ENCODE data around the gene PLEKHG4.

The PLEKHG4 gene

DNA sequence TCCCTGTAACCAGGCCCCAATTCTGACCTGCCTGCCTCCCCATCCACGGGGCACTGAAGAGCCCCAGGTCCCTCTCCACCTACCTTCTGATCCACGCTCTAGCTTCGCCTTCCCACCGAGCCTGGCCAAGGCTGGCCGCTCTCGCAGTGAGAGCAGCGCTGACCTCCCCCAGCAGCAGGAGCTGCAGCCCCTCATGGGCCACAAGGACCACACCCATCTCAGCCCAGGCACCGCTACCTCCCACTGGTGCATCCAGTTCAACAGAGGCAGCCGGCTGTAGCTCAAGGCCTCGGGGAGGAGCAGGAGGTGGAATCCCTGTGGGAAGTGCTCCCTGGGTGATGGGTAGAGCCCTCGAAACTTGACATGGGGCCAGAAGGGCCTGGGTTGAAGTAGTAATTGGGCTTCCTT, 8.4 kb upstream of the PLEKHG4 start:
- Mint-ChIP-seq H3K36me3 (peaks cover 25% of the 10 kb centered on the region), H3K27ac (no peak overlapping the region), H3K4me3 (no peak overlapping the region), H3K9me3 (no peaks in the 10 kb centered on the region), H3K4me1 (no peaks in the 10 kb centered on the region)
- DNase-seq (ENCODE audit: low spot score in 2 of 2) = no peak
- no peak for ATAC-seq

DNA sequence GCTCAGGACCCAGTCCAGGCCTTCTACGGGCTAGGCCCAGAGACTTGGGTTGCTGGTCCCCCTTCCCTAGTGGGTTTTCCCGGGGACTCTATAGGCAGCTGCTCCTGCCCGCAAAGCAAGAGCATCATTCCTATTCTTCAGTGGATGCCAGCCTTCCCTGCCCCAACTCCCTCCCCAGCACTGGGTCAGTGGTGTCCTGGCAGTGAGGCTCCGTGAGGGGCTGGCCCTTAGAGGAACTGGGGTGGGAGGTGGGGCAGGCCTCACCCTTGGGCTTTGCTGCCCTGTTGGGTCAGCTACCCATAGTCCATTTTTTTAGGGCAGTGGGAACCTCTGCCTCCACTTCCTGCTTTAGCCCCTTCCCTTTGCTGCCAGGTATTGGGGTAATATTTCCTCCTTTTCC, 7.9 kb upstream of the PLEKHG4 start:
- no peak for DNase-seq (ENCODE audit: low spot score in 2 of 2)
- Mint-ChIP-seq H3K27ac (peak overlapping the region; percentile 37), H3K36me3 (peaks cover 31% of the 10 kb centered on the region), H3K4me1 (peaks cover 4% of the 10 kb centered on the region), H3K4me3 (no peak overlapping the region), H3K9me3 (no peaks in the 10 kb centered on the region)
- ATAC-seq = peak; percentile 16

DNA sequence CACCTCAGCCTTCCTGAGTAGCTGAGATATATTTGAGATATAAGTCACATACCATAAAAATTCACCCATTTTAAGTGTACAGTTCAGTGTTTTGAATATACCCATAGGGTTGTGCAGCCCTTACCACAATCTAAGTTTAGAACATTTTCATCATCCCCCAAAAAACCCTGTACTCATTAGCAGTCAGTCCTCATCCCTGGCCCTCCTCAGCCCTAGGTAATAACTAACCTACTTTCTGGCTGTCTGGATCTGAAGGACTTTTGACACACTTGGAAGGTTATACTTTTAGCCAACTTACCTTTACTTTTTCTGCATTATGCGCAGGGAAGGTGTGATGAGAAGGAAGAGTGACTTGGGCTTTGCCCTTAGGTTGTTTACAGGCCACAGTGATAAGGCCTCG, 4.0 kb upstream of the PLEKHG4 start:
- Mint-ChIP-seq H3K4me1 (peaks cover 19% of the 10 kb centered on the region), H3K27ac (no peak overlapping the region), H3K4me3 (no peak overlapping the region), H3K9me3 (no peaks in the 10 kb centered on the region), H3K36me3 (peaks cover 44% of the 10 kb centered on the region)
- no peak for DNase-seq (ENCODE audit: low spot score in 2 of 2)
- no peak for ATAC-seq

DNA sequence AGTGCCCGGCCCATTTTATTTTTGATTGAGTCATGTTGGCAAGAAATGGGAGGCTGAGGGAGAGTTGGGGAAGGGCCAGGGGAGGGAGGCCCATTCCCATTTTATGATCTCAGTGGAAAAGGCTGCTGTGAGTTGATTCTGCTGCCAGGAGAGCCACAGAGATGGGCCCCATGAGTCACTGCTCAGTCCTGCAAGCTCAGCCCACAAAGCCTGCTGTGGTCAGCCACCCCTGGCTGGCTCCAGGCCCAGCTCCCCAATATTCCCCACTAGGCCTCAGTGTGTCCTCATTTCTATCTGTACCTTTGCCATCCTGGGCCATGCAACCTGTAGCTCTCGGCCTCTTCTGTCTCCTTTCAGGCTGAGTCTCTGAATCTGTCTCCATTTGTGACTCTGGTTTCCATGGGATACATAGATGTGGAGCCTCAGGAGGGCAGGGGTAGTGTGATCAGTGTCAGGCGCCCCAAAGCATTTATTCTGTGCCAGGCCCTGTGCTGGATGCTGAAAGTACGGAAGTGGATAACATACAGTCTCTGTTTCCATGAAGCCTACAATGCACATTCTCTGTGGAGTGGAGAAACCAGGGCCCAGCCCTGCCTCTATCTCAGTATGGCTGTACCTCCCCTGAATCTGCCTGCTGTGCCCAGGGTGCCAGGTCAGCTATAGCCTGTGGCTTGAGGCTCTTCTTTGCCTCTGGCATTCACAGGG, 1.9 kb upstream of the PLEKHG4 start:
- Mint-ChIP-seq H3K4me3 (peak overlapping the region; percentile 83), H3K9me3 (no peaks in the 10 kb centered on the region), H3K36me3 (peaks cover 37% of the 10 kb centered on the region), H3K27ac (peak overlapping the region; percentile 91), H3K4me1 (peaks cover 19% of the 10 kb centered on the region)
- DNase-seq (ENCODE audit: low spot score in 2 of 2) (no peak), ATAC-seq (peak; percentile 15)

DNA sequence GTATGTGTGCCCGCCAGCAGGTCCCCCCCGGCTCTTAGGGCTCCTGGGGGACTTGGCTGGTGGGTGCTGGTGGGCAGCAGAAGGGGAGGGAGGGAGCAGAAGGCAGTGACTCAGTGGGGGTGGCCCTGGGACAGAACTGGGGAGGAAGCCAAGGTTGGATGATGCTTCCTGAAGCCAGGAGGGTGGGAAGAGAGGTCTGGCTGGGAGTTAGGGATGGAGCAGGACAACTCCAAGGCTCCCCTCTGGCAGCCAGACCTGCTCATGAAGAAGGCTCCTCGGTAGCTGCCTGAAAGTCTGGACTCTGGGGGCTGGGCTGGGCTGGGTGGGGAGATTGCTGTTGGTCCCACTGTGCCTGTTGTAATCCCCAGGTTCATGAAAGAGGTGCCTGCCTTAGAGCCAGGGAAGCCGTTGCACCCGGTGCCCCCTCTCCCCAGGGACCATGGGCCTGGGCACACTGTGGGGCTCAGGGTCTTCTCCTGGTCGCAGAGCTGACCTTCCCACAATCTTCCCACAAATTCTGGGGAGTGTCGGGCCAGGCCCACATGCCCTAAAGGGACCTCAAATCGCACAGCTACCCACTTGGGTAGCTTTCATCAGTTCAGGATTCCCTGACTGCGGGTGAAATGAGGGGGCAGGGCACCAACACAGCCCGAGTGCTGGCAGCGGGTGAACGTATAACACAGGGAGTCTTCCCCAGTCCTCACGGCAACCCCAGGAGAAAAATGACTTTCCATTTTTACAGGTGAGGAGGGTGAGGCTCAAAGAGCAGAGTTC, 1.1 kb upstream of the PLEKHG4 start:
- Mint-ChIP-seq H3K36me3 (peaks cover 35% of the 10 kb centered on the region), H3K9me3 (no peaks in the 10 kb centered on the region), H3K4me1 (peaks cover 19% of the 10 kb centered on the region), H3K4me3 (peak overlapping the region; percentile 83), H3K27ac (peak overlapping the region; percentile 91)
- ATAC-seq (no peak), DNase-seq (ENCODE audit: low spot score in 2 of 2) (no peak)

DNA sequence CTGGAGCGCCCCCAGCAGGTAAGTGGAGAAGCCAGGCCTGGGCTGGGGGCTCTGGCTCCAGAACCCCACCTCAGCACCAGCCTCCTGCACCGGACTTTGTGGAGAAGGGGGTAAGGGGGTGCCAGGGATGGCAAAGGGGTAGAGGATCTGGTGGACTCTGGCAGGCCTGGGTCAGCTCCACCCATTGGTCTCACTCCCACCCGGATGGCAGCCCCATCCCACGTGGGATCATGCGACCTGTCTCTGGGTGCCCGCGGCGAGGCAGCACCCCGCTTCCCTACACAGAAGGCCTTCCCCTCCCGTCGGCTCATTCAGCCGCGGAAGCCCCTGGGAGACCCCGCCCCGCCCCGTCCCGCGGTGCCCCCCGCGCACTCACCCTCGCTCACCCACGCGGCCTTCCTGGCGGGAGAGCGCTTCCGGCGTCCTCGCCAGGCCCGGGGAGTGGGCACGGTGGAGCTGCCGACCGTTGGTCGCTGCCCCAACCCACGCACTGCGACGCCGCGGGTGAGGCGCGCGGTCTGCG, 498 bp upstream of the PLEKHG4 start:
- peaks cover 19% of the 10 kb centered on the region for H3K4me1 Mint-ChIP-seq
- H3K27ac Mint-ChIP-seq = peak overlapping the region; percentile 91
- peak overlapping the region; percentile 83 for H3K4me3 Mint-ChIP-seq
- DNase-seq (ENCODE audit: low spot score in 2 of 2) (peak in 1 of 2 donors; percentile 87), ATAC-seq (peak; percentile 71)
- H3K9me3 Mint-ChIP-seq = no peaks in the 10 kb centered on the region
- peaks cover 28% of the 10 kb centered on the region for H3K36me3 Mint-ChIP-seq

DNA sequence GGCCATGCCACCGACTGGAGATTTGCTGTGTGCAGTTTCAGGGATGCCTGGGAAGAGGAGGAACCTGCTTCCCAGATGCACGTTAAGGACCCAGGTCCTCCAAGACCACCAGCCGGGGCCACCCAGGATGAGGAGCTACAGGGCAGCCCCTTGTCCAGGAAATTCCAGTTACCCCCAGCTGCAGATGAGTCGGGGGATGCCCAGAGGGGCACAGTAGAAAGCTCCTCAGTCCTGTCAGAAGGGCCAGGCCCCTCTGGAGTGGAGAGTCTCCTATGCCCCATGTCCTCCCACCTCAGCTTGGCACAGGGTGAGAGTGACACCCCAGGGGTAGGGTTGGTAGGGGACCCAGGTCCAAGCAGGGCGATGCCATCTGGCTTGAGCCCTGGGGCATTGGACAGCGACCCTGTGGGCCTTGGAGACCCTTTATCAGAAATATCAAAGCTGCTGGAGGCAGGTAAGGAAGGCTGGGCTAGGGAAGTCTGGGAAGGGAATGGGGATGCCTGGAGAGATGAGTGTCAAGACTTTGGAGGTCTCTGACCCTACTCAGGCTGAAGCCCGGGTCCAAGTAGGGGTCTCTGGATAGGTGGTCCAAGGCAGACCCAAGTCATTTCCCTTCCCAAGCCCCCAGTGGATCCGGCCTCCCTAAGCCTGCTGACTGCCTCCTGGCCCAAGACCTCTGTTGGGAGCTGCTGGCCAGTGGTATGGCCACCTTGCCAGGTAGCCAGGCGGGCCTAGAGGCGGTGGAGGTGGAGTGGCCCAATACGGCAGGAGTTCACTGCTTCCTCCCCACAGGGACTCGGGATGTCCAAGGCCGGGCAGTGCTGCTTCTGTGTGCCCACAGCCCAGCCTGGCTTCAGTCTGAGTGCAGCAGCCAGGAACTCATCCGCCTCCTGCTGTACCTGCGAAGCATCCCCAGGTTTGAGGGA, 1.0 kb downstream of the PLEKHG4 start:
- DNase-seq (ENCODE audit: low spot score in 2 of 2) (no peak), ATAC-seq (no peak)
- Mint-ChIP-seq H3K9me3 (no peaks in the 10 kb centered on the region), H3K27ac (peak overlapping the region; percentile 91), H3K4me3 (peak overlapping the region; percentile 83), H3K36me3 (peaks cover 21% of the 10 kb centered on the region), H3K4me1 (peaks cover 19% of the 10 kb centered on the region)

DNA sequence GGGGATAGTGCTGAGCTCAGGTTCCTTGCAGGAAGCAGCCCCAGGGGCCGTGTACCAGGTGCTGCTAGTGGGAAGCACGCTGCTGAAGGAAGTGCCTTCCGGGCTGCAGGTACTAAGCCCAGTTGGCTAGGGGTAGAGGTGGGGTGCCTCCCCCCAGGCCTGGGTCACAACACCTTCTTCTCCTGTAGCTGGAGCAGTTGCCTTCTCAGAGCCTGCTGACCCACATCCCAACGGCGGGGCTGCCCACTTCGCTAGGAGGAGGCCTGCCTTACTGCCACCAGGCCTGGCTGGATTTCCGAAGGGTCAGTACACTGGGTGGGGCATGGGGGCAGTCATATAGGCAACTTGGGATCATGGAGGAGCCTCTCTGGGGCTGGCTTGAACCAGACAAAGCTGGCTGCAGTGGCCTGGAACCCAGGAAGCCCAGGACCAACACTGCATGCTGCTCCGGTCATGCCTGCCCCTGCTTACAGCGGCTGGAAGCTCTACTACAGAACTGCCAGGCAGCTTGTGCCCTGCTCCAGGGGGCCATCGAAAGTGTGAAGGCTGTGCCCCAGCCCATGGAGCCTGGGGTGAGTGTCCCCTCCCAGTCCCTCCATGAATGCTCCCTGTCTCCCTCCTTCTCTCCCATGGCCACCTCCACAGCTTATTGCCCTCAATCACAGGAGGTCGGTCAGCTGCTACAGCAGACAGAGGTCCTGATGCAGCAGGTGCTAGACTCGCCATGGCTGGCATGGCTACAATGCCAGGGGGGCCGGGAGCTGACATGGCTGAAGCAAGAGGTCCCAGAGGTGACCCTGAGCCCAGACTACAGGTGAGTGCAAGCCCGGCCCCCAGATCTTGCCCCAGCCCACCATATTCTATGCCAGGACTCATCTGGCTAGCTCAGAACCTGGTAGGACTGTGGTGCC, 2.5 kb downstream of the PLEKHG4 start:
- ATAC-seq (no peak), DNase-seq (ENCODE audit: low spot score in 2 of 2) (no peak)
- H3K36me3 Mint-ChIP-seq = peaks cover 10% of the 10 kb centered on the region
- H3K27ac Mint-ChIP-seq = peak overlapping the region; percentile 58
- no peak overlapping the region for H3K4me3 Mint-ChIP-seq
- H3K4me1 Mint-ChIP-seq = peaks cover 11% of the 10 kb centered on the region
- H3K9me3 Mint-ChIP-seq = no peaks in the 10 kb centered on the region

DNA sequence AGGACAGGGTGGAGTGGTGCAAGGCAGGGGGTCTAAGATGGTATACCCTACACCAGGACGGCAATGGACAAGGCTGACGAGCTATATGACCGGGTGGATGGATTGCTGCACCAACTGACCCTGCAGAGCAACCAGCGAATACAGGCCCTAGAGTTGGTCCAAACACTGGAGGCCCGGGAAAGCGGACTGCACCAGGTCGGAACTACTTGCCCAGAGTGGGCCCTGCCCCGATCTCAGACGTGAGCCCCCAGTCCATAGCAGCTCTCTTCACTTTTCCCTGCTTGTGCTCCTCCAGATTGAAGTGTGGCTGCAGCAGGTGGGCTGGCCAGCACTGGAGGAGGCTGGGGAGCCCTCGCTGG, 3.1 kb downstream of the PLEKHG4 start:
- Mint-ChIP-seq H3K9me3 (no peaks in the 10 kb centered on the region), H3K36me3 (peaks cover 3% of the 10 kb centered on the region), H3K27ac (no peak overlapping the region), H3K4me1 (peaks cover 6% of the 10 kb centered on the region), H3K4me3 (no peak overlapping the region)
- DNase-seq (ENCODE audit: low spot score in 2 of 2) (no peak), ATAC-seq (no peak)

DNA sequence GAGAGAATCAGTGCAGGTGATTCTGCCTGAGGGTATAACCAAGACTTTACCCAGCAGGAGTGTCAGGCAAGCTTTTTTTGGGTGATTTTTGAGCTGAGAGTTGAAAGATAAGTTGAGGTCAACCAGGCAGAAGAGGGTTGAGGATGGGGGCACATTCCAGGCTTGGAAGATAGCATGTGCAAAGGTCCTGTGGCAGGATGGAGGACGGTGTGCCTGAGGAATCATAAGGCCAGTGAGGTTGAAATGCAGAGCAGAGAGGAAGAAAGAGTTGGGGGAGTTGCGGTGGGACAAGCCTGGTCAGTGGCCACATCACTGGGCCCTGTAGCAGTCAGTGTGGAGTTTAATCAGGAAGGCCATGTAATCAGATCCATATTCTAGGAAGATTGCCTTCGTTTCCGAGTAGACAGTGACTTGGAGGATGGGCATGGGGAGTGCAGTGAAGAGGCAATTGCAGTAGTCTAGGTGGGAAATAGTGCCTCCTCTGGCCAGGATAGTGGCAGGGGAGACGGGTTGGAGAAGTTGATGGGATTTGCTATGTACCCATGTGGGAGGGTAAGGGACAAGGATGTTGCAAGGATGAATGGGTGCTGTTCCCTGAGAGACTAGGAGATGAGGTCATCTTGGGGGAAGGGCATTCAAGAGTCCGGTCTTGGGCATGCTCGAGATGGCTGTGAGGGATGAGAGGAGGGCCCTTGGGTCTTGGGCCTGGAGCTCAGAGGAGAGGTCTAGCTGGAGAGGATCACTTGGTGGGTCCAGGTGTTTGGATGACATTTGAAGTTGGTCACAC, 3.9 kb downstream of the PLEKHG4 start:
- H3K27ac Mint-ChIP-seq = peak overlapping the region; percentile 58
- ATAC-seq (no peak), DNase-seq (ENCODE audit: low spot score in 2 of 2) (no peak)
- no peaks in the 10 kb centered on the region for H3K4me1 Mint-ChIP-seq
- no peaks in the 10 kb centered on the region for H3K9me3 Mint-ChIP-seq
- no peaks in the 10 kb centered on the region for H3K36me3 Mint-ChIP-seq
- no peak overlapping the region for H3K4me3 Mint-ChIP-seq

DNA sequence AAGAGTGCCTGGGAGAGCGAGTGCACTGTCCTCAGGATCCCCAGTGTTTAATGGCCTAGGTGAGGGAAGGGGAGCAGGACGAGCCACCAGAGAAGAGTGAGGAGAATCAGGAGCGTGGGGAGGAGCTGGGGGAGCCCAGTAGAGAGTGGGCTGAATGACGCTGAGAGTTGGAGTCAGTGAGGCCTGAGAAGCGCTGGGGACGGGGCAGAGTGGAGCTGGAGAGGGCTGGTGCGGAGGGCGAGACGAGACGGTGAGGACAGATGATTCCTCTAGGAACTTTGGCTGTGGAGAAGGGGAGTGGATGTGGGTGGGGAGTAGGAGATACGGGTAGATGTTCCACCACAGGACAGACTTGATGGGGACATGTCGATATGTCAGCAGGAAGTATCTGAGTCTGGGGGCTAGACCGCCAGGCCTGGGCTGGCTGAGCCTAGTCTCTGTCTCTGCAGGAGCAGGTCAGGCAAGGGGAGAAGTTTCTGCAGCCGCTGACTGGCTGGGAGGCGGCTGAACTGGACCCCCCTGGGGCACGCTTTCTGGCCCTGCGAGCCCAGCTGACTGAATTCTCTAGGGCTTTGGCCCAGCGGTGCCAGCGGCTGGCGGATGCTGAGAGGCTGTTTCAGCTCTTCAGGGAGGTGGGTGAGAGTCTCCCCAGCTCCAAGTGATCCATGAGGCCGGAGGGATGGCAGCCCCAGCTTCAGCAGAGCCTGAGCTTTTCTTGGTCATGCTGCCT, 4.7 kb downstream of the PLEKHG4 start:
- Mint-ChIP-seq H3K9me3 (no peaks in the 10 kb centered on the region), H3K27ac (peak overlapping the region; percentile 58), H3K4me1 (no peaks in the 10 kb centered on the region), H3K36me3 (no peaks in the 10 kb centered on the region), H3K4me3 (no peak overlapping the region)
- ATAC-seq (no peak), DNase-seq (ENCODE audit: low spot score in 2 of 2) (no peak)

DNA sequence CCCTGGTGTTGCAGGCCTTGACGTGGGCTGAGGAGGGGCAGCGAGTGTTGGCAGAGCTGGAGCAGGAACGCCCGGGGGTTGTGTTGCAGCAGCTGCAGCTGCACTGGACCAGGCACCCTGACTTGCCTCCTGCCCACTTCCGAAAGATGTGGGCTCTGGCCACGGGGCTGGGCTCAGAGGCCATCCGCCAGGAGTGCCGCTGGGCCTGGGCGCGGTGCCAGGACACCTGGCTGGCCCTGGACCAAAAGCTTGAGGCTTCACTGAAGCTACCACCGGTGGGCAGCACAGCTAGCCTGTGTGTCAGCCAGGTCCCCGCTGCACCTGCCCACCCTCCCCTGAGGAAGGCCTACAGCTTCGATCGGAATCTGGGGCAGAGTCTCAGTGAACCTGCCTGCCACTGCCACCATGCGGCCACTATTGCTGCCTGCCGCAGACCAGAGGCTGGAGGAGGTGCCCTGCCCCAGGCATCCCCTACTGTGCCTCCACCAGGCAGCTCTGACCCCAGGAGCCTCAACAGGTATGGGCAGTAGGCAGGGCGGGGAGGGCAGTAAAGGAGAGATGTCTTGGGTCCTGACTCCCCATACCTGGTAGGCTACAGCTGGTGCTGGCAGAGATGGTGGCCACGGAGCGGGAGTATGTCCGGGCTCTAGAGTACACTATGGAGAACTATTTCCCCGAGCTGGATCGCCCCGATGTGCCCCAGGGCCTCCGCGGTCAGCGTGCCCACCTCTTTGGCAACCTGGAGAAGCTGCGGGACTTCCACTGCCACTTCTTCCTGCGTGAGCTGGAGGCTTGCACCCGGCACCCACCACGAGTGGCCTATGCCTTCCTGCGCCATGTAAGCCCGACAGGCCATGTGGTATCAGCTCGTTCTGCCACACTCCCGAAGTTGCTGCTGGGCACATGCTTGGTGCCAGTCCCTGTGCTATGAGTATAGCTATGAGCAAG, 5.6 kb downstream of the PLEKHG4 start:
- Mint-ChIP-seq H3K36me3 (no peaks in the 10 kb centered on the region), H3K4me1 (peaks cover 8% of the 10 kb centered on the region)
- DNase-seq (ENCODE audit: low spot score in 2 of 2) = no peak

More for the DNA sequence above, 5.6 kb downstream of the PLEKHG4 start:
- H3K27ac Mint-ChIP-seq = peak overlapping the region; percentile 84
- ATAC-seq = no peak
- H3K9me3 Mint-ChIP-seq = no peaks in the 10 kb centered on the region
- H3K4me3 Mint-ChIP-seq = no peak overlapping the region
